ENCODE results near the gene ABCC8. TPM values are rescaled to one million over a fixed set of nuclear protein-coding genes. Genes with fewer than 3 reads are reported as not detected.

ABCC8 gene
- total and polyA plus RNA-seq, 5 donors from 2014 or later: not detected

DNA sequence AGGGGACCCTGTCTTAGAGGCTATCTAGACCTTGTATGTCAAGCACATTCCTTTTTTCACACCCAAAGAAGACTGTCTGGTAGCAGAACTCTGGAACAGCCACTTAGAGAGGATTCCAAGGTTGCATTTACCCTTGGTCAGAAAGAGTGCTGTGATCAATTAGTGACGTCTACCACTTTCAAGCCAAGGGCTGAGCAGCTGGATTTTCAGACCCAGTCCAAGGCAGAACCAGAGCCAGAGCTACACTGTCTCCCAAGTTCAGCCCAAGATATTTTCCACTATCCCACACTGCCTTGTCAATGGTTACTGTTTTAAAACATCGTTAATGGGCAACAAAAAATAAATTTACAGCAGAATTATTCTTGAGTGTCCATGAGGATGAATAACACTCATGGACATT is 24.0 kb downstream of the ABCC8 start:
- H3K4me3 ChIP-seq (ENCODE audit: low read depth, low read length): no peak overlapping the region
- no peaks in the 10 kb centered on the region for H3K36me3 ChIP-seq (ENCODE audit: control insufficient read depth, insufficient read depth, low read length)
- DNase-seq (no peak), ATAC-seq (ENCODE audit: low read depth in 2 of 2) (no peak)
- Mint-ChIP-seq H3K4me3 (no peak overlapping the region), H3K27ac (no peak overlapping the region), H3K27me3 (peaks cover 9% of the 10 kb centered on the region), H3K9me3 (no peaks in the 10 kb centered on the region), H3K36me3 (no peaks in the 10 kb centered on the region), H3K4me1 (no peaks in the 10 kb centered on the region)
- no peaks in the 10 kb centered on the region for H3K9me3 ChIP-seq (ENCODE audit: control insufficient read depth in 2 of 2, low read length in 2 of 2)
- H3K4me1 ChIP-seq (ENCODE audit: control insufficient read depth, insufficient read depth, low read length, poor library complexity, severe bottlenecking): no peaks in the 10 kb centered on the region
- H3K27ac ChIP-seq (ENCODE audit: insufficient read depth, low read length, poor library complexity, severe bottlenecking): no peak overlapping the region
- no peaks in the 10 kb centered on the region for H3K27me3 ChIP-seq (ENCODE audit: control insufficient read depth, insufficient read depth, low read length)

- no peak overlapping the region for H3K27ac Mint-ChIP-seq
- H3K4me1 ChIP-seq (ENCODE audit: control insufficient read depth, insufficient read depth, low read length, poor library complexity, severe bottlenecking): no peaks in the 10 kb centered on the region
- H3K27ac ChIP-seq (ENCODE audit: insufficient read depth, low read length, poor library complexity, severe bottlenecking): no peak overlapping the region
- H3K36me3 Mint-ChIP-seq: no peaks in the 10 kb centered on the region
- no peaks in the 10 kb centered on the region for H3K9me3 Mint-ChIP-seq
- DNase-seq (no peak), ATAC-seq (ENCODE audit: low read depth in 2 of 2) (no peak)
- no peaks in the 10 kb centered on the region for H3K36me3 ChIP-seq (ENCODE audit: control insufficient read depth, insufficient read depth, low read length)
- no peak overlapping the region for H3K4me3 ChIP-seq (ENCODE audit: low read depth, low read length)
- no peak overlapping the region for H3K4me3 Mint-ChIP-seq
- peaks cover 3% of the 10 kb centered on the region for H3K27me3 ChIP-seq (ENCODE audit: control insufficient read depth, insufficient read depth, low read length)
- H3K27me3 Mint-ChIP-seq: peaks cover 13% of the 10 kb centered on the region
- no peaks in the 10 kb centered on the region for H3K9me3 ChIP-seq (ENCODE audit: control insufficient read depth in 2 of 2, low read length in 2 of 2)
- H3K4me1 Mint-ChIP-seq: no peaks in the 10 kb centered on the region
These were observed 27.5 kb downstream of the ABCC8 start for GRCh38 chr11:17449158-17449557.

GRCh38 chr11:17446482-17446881 is 30.2 kb downstream of the ABCC8 start:
- Histone ChIP-seq H3K27ac (ENCODE audit: insufficient read depth, low read length, poor library complexity, severe bottlenecking) (no peak overlapping the region), H3K4me1 (ENCODE audit: control insufficient read depth, insufficient read depth, low read length, poor library complexity, severe bottlenecking) (no peaks in the 10 kb centered on the region), H3K9me3 (ENCODE audit: control insufficient read depth in 2 of 2, low read length in 2 of 2) (no peaks in the 10 kb centered on the region), H3K27me3 (ENCODE audit: control insufficient read depth, insufficient read depth, low read length) (peaks cover 3% of the 10 kb centered on the region), H3K36me3 (ENCODE audit: control insufficient read depth, insufficient read depth, low read length) (no peaks in the 10 kb centered on the region), H3K4me3 (ENCODE audit: low read depth, low read length) (no peak overlapping the region)
- Mint-ChIP-seq H3K4me3 (no peak overlapping the region), H3K36me3 (no peaks in the 10 kb centered on the region), H3K27ac (no peak overlapping the region), H3K27me3 (peaks cover 5% of the 10 kb centered on the region), H3K9me3 (peaks cover 0 to under 1% (median 0%) of the 10 kb centered on the region in 7 donors), H3K4me1 (no peaks in the 10 kb centered on the region)
- DNase-seq (no peak), ATAC-seq (ENCODE audit: low read depth in 2 of 2) (no peak)

- Mint-ChIP-seq H3K9me3 (peaks cover 0 to 4% (median 2%) of the 10 kb centered on the region in 7 donors), H3K27ac (no peak overlapping the region), H3K36me3 (no peaks in the 10 kb centered on the region), H3K4me1 (no peaks in the 10 kb centered on the region), H3K4me3 (no peak overlapping the region), H3K27me3 (peaks cover 9% of the 10 kb centered on the region)
- H3K27ac ChIP-seq (ENCODE audit: insufficient read depth, low read length, poor library complexity, severe bottlenecking): no peak overlapping the region
- DNase-seq: no peak
- H3K36me3 ChIP-seq (ENCODE audit: control insufficient read depth, insufficient read depth, low read length): no peaks in the 10 kb centered on the region
- peaks cover 3% of the 10 kb centered on the region for H3K27me3 ChIP-seq (ENCODE audit: control insufficient read depth, insufficient read depth, low read length)
- no peaks in the 10 kb centered on the region for H3K9me3 ChIP-seq (ENCODE audit: control insufficient read depth in 2 of 2, low read length in 2 of 2)
- H3K4me3 ChIP-seq (ENCODE audit: low read depth, low read length): no peak overlapping the region
- ATAC-seq (ENCODE audit: low read depth in 2 of 2): no peak
- no peaks in the 10 kb centered on the region for H3K4me1 ChIP-seq (ENCODE audit: control insufficient read depth, insufficient read depth, low read length, poor library complexity, severe bottlenecking)
These were observed 31.3 kb downstream of the ABCC8 start for GRCh38 chr11:17445240-17445795.

GRCh38 chr11:17443926-17444690 is 32.5 kb downstream of the ABCC8 start:
- ATAC-seq (ENCODE audit: low read depth in 2 of 2) (no peak), DNase-seq (no peak)
- Histone ChIP-seq H3K4me1 (ENCODE audit: control insufficient read depth, insufficient read depth, low read length, poor library complexity, severe bottlenecking) (no peaks in the 10 kb centered on the region), H3K36me3 (ENCODE audit: control insufficient read depth, insufficient read depth, low read length) (no peaks in the 10 kb centered on the region), H3K9me3 (ENCODE audit: control insufficient read depth in 2 of 2, low read length in 2 of 2) (no peaks in the 10 kb centered on the region), H3K27me3 (ENCODE audit: control insufficient read depth, insufficient read depth, low read length) (peaks cover 5% of the 10 kb centered on the region), H3K27ac (ENCODE audit: insufficient read depth, low read length, poor library complexity, severe bottlenecking) (no peak overlapping the region), H3K4me3 (ENCODE audit: low read depth, low read length) (no peak overlapping the region)
- peaks cover 0 to 4% (median 2%) of the 10 kb centered on the region in 7 donors for H3K9me3 Mint-ChIP-seq
- peaks cover 0 to 3% (median 0%) of the 10 kb centered on the region in 4 donors for H3K4me1 Mint-ChIP-seq
- no peaks in the 10 kb centered on the region for H3K36me3 Mint-ChIP-seq
- no peak overlapping the region for H3K4me3 Mint-ChIP-seq
- H3K27ac Mint-ChIP-seq: no peak overlapping the region
- peaks cover 9% of the 10 kb centered on the region for H3K27me3 Mint-ChIP-seq

- H3K4me1 Mint-ChIP-seq: peaks cover 0 to 5% (median 0%) of the 10 kb centered on the region in 4 donors
- H3K27ac ChIP-seq (ENCODE audit: insufficient read depth, low read length, poor library complexity, severe bottlenecking): no peak overlapping the region
- H3K36me3 ChIP-seq (ENCODE audit: control insufficient read depth, insufficient read depth, low read length): no peaks in the 10 kb centered on the region
- no peak overlapping the region for H3K4me3 Mint-ChIP-seq
- peaks cover 0 to 4% (median 2%) of the 10 kb centered on the region in 7 donors for H3K9me3 Mint-ChIP-seq
- no peaks in the 10 kb centered on the region for H3K4me1 ChIP-seq (ENCODE audit: control insufficient read depth, insufficient read depth, low read length, poor library complexity, severe bottlenecking)
- H3K27me3 ChIP-seq (ENCODE audit: control insufficient read depth, insufficient read depth, low read length): peaks cover 5% of the 10 kb centered on the region
- H3K36me3 Mint-ChIP-seq: no peaks in the 10 kb centered on the region
- DNase-seq (no peak), ATAC-seq (ENCODE audit: low read depth in 2 of 2) (no peak)
- H3K4me3 ChIP-seq (ENCODE audit: low read depth, low read length): no peak overlapping the region
- no peak overlapping the region for H3K27ac Mint-ChIP-seq
- H3K9me3 ChIP-seq (ENCODE audit: control insufficient read depth in 2 of 2, low read length in 2 of 2): no peaks in the 10 kb centered on the region
- H3K27me3 Mint-ChIP-seq: peaks cover 12% of the 10 kb centered on the region
These were observed 33.2 kb downstream of the ABCC8 start for GRCh38 chr11:17443423-17443822.

DNA sequence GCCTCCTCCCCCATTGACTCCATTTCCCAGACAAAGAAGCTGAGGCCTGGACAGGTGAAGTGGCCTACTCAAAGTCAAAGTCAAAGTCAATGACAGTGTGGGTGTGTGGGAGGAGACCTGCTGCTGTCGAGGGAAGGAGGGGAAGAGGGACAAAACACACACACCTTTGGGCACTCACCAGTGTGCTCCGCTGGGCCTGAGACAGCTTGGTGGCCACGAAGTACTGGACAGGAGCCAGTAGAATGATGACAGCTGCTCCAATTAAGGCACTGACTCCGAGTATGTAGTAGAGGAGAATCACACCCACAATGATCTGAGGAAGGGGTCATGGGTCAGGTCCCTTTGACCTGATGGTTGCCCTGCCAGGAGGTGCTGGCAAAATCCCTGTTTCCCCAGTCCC is 33.6 kb downstream of the ABCC8 start:
- no peak for ATAC-seq (ENCODE audit: low read depth in 2 of 2)
- Histone ChIP-seq H3K27ac (ENCODE audit: insufficient read depth, low read length, poor library complexity, severe bottlenecking) (no peak overlapping the region), H3K4me1 (ENCODE audit: control insufficient read depth, insufficient read depth, low read length, poor library complexity, severe bottlenecking) (no peaks in the 10 kb centered on the region), H3K27me3 (ENCODE audit: control insufficient read depth, insufficient read depth, low read length) (peaks cover 5% of the 10 kb centered on the region), H3K4me3 (ENCODE audit: low read depth, low read length) (no peak overlapping the region), H3K36me3 (ENCODE audit: control insufficient read depth, insufficient read depth, low read length) (no peaks in the 10 kb centered on the region), H3K9me3 (ENCODE audit: control insufficient read depth in 2 of 2, low read length in 2 of 2) (no peaks in the 10 kb centered on the region)
- Mint-ChIP-seq H3K4me1 (peaks cover 0 to 5% (median 0%) of the 10 kb centered on the region in 4 donors), H3K27ac (no peak overlapping the region), H3K9me3 (peaks cover 0 to 4% (median 3%) of the 10 kb centered on the region in 7 donors), H3K4me3 (no peak overlapping the region), H3K27me3 (peaks cover 15% of the 10 kb centered on the region), H3K36me3 (no peaks in the 10 kb centered on the region)
- DNase-seq: no peak

All from CD4-positive, CD25-positive, alpha-beta regulatory T cell (primary cell).